OCI-LY1 (cell line): ENCODE data around the gene ZFYVE9.

ENCODE experiments used
- CTCF ChIP-seq: fragments of 200-600 bp; sonication (generic), shearing (Covaris generic); IDR thresholded peaks from 2 replicates; pipeline ENCODE4 v1.5.1; 2017; ENCODE audit warnings: mild to moderate bottlenecking, antibody characterized with exemption, low read length, moderate library complexity, mixed read lengths
- EZH2 ChIP-seq: fragments of 200-600 bp; sonication (generic), shearing (Covaris generic); IDR thresholded peaks from 2 replicates; pipeline ENCODE4 v1.8.0; 2017; ENCODE audit warnings: borderline replicate concordance, mixed run types, mild to moderate bottlenecking, antibody characterized with exemption, low read length, moderate library complexity, mixed read lengths

- TF ChIP-seq EZH2 (no peak), CTCF (no peak)
These were observed 193.1 kb downstream of the ZFYVE9 start for GRCh38 chr1:52334906-52335528.
